Gastroesophageal sphincter (tissue), 4 donors: ENCODE measurements around the gene SF3B6. TPM values are rescaled to one million over a fixed set of nuclear protein-coding genes. Genes with fewer than 3 reads are reported as not detected.
"Not testable (repeated sequence)": the region's sequence is repeated elsewhere in the genome, so short reads cannot be mapped to it uniquely, and the experiment has no call there.

Experiments used
- ATAC-seq: fragments of 150-250 bp; one replicate; pipeline ENCODE4 v1.9.1; 2016; ENCODE audit warnings: mild to moderate bottlenecking, moderate library complexity
- H3K27ac ChIP-seq, 4 donors: fragments of 200-600 bp; sonication (generic) in 3 of 4; 1 replicate in 3 of 4; 2 replicates in 1 of 4; pipeline ENCODE4 v1.5.1; 2016 to 2019
- H3K27me3 ChIP-seq: fragments of 200-600 bp; sonication (generic); one replicate; pipeline ENCODE4 v1.5.1; 2019
- H3K36me3 ChIP-seq, 2 donors: fragments of 200-600 bp; sonication (generic); one replicate each; pipeline ENCODE4 v1.5.1; 2019; ENCODE audit warnings: control low read depth in 1 of 2
- H3K4me1 ChIP-seq, 3 donors: fragments of 200-600 bp; sonication (generic); 1 replicate in 2 of 3; 2 replicates in 1 of 3; pipeline ENCODE4 v1.5.1; 2016 to 2019; ENCODE audit warnings: control low read depth in 2 of 3
- H3K4me3 ChIP-seq, 2 donors: fragments of 200-600 bp; sonication (generic); one replicate each; pipeline ENCODE4 v1.5.1; 2019; ENCODE audit warnings: mild to moderate bottlenecking in 1 of 2, moderate library complexity in 1 of 2
- H3K9me3 ChIP-seq, 3 donors: fragments of 200-600 bp; sonication (generic); one replicate each; pipeline ENCODE4 v1.5.1; 2017 to 2019; ENCODE audit warnings: control low read depth in 2 of 3
- CTCF ChIP-seq, 4 experiments: fragments of 200-600 bp in 2 of 4; fragments of 450-650 bp in 2 of 4; sonication (generic) in 1 of 4; IDR thresholded peaks; one replicate each; pipeline ENCODE4 v1.5.1; 2017 to 2019; ENCODE audit warnings: antibody characterized with exemption in 4 of 4, mild to moderate bottlenecking in 2 of 4, moderate library complexity in 2 of 4
- EP300 ChIP-seq: sonication (generic); formaldehyde crosslinking; IDR thresholded peaks from one replicate; pipeline ENCODE4 v1.6.1; 2017; ENCODE audit warnings: antibody characterized with exemption, mild to moderate bottlenecking
- POLR2A ChIP-seq, 2 donors: fragments of 450-650 bp; IDR thresholded peaks; one replicate each; pipeline ENCODE4 v1.6.1; 2017; ENCODE audit warnings: antibody characterized with exemption in 2 of 2, mild to moderate bottlenecking in 2 of 2, moderate library complexity in 1 of 2
- POLR2AphosphoS5 ChIP-seq: sonication (generic); formaldehyde crosslinking; IDR thresholded peaks from one replicate; pipeline ENCODE4 v1.6.1; 2017; ENCODE audit warnings: antibody characterized with exemption
- WGBS, 2 donors: methylation state at CpG; one replicate each; pipeline ENCODE4 v1.1.5; 2018; ENCODE audit warnings: low coverage in 1 of 2; 5-methylcytosine and 5-hydroxymethylcytosine counted together
- total RNA-seq, 4 donors: library from RNA; depleted of rRNA; stranded (reverse); fragments of >200 nt; gene quantifications; one replicate each; pipeline ENCODE4 v1.1.0, GENCODE V29; 2016

SF3B6 gene
- total RNA-seq, 4 donors from 2014 or later = 96.8 to 128 (median 115) TPM

- 62 to 63% methylated on average over 4 of the region's 4 CpGs for WGBS, 2 donors
- H3K27ac ChIP-seq = peak overlapping the region in 1 of 4 donors; percentile 94
- TF ChIP-seq EP300 = no peak
- TF ChIP-seq POLR2A (IDR thresholded peaks at IDR 0.05) = no peak
- TF ChIP-seq POLR2AphosphoS5 = no peak
- no peak for TF ChIP-seq CTCF (IDR thresholded peaks at IDR 0.05)
Measured at GRCh38 chr2:24121469-24121868, 45.3 kb upstream of the SF3B6 start.

GRCh38 chr2:24121066-24121465 lies 44.9 kb upstream of the SF3B6 start:
- H3K27ac ChIP-seq = no peak overlapping the region
- WGBS, 2 donors = 72 to 77% methylated on average over 1 to 5 of the region's 5 CpGs

More at GRCh38 chr2:24121469-24121868, 45.3 kb upstream of the SF3B6 start:
- no peak for ATAC-seq
- H3K4me3 ChIP-seq = no peak overlapping the region
- H3K36me3 ChIP-seq = no peaks in the 10 kb centered on the region
- peaks cover 0 to 40% (median 7%) of the 10 kb centered on the region in 3 donors for H3K4me1 ChIP-seq
- H3K9me3 ChIP-seq = no peaks in the 10 kb centered on the region
- H3K27me3 ChIP-seq = no peaks in the 10 kb centered on the region

GRCh38 chr2:24117902-24118301 lies 41.8 kb upstream of the SF3B6 start:
- peaks cover 0 to 26% of the 10 kb centered on the region in 2 donors for H3K36me3 ChIP-seq
- WGBS, 2 donors = 78 to 100% methylated on average over 1 of the region's 1 CpG
- no peak for ATAC-seq
- no peak overlapping the region for H3K4me3 ChIP-seq
- peaks cover 0 to 12% (median 0%) of the 10 kb centered on the region in 3 donors for H3K9me3 ChIP-seq
- H3K27me3 ChIP-seq = no peaks in the 10 kb centered on the region
- TF ChIP-seq EP300 (no peak), POLR2AphosphoS5 (no peak), POLR2A (IDR thresholded peaks at IDR 0.05) (no peak)
- H3K27ac ChIP-seq = no peak overlapping the region
- peaks cover 0 to 12% (median 0%) of the 10 kb centered on the region in 3 donors for H3K4me1 ChIP-seq

More at GRCh38 chr2:24121066-24121465, 44.9 kb upstream of the SF3B6 start:
- no peak for ATAC-seq
- no peaks in the 10 kb centered on the region for H3K9me3 ChIP-seq
- H3K4me1 ChIP-seq = peaks cover 0 to 37% (median 7%) of the 10 kb centered on the region in 3 donors
- H3K27me3 ChIP-seq = no peaks in the 10 kb centered on the region
- no peak overlapping the region for H3K4me3 ChIP-seq
- H3K36me3 ChIP-seq = peaks cover 0 to 4% of the 10 kb centered on the region in 2 donors
- TF ChIP-seq POLR2AphosphoS5 = no peak
- no peak for TF ChIP-seq EP300

GRCh38 chr2:24115057-24115456 lies 38.9 kb upstream of the SF3B6 start:
- Histone ChIP-seq H3K27me3 (no peaks in the 10 kb centered on the region), H3K27ac (no peak overlapping the region), H3K9me3 (peaks cover 0 to 12% (median 0%) of the 10 kb centered on the region in 3 donors), H3K4me3 (no peak overlapping the region), H3K36me3 (peaks cover 0 to 26% of the 10 kb centered on the region in 2 donors), H3K4me1 (no peaks in the 10 kb centered on the region)
- no peak for ATAC-seq
- 77 to 89% methylated on average over 1 of the region's 2 CpGs for WGBS, 2 donors
- TF ChIP-seq EP300 = no peak
- TF ChIP-seq POLR2A (IDR thresholded peaks at IDR 0.05) = no peak
- no peak for TF ChIP-seq POLR2AphosphoS5
- TF ChIP-seq CTCF (IDR thresholded peaks at IDR 0.05) = no peak

GRCh38 chr2:24111407-24111901 lies 35.3 kb upstream of the SF3B6 start:
- ATAC-seq = no peak
- no peak overlapping the region for H3K4me3 ChIP-seq
- no peaks in the 10 kb centered on the region for H3K4me1 ChIP-seq
- peaks cover 0 to 12% (median 0%) of the 10 kb centered on the region in 3 donors for H3K9me3 ChIP-seq
- no peak for TF ChIP-seq POLR2AphosphoS5
- no peak for TF ChIP-seq EP300
- TF ChIP-seq POLR2A (IDR thresholded peaks at IDR 0.05) = no peak
- no peak for TF ChIP-seq CTCF (IDR thresholded peaks at IDR 0.05)
- 52% methylated on average over 2 of the region's 2 CpGs; no CpG with 5 or more reads in 1 of the 2 donors for WGBS, 2 donors
- no peaks in the 10 kb centered on the region for H3K27me3 ChIP-seq
- H3K27ac ChIP-seq = no peak overlapping the region
- H3K36me3 ChIP-seq = peaks cover 0 to 26% of the 10 kb centered on the region in 2 donors

GRCh38 chr2:24110660-24111303 lies 34.7 kb upstream of the SF3B6 start:
- Histone ChIP-seq H3K36me3 (peaks cover 0 to 20% of the 10 kb centered on the region in 2 donors), H3K9me3 (peaks cover 0 to 12% (median 0%) of the 10 kb centered on the region in 3 donors), H3K4me3 (no peak overlapping the region), H3K27me3 (no peaks in the 10 kb centered on the region), H3K27ac (no peak overlapping the region), H3K4me1 (no peaks in the 10 kb centered on the region)
- ATAC-seq = no peak
- WGBS, 2 donors = 79 to 93% methylated on average over 3 to 5 of the region's 7 CpGs
- TF ChIP-seq POLR2AphosphoS5 (no peak), POLR2A (IDR thresholded peaks at IDR 0.05) (no peak), EP300 (no peak), CTCF (IDR thresholded peaks at IDR 0.05) (no peak)

- not testable (repeated sequence) for ATAC-seq, H3K4me1 ChIP-seq, H3K27ac ChIP-seq, H3K9me3 ChIP-seq, H3K27me3 ChIP-seq, H3K4me3 ChIP-seq
- WGBS, 2 donors = 92 to 100% methylated on average over 1 of the region's 1 CpG
- peaks cover 0 to 20% of the 10 kb centered on the region in 2 donors for H3K36me3 ChIP-seq
Measured at GRCh38 chr2:24109431-24109830, 33.3 kb upstream of the SF3B6 start.
